Non-pigmented ciliary epithelial cell (primary cell): ENCODE data around the gene ARID1B.

Source experiments
- DNase-seq: peaks from one replicate; pipeline ENCODE4 v3.0.0-alpha.2; 2010; ENCODE audit warnings: low read depth

ARID1B gene

DNA sequence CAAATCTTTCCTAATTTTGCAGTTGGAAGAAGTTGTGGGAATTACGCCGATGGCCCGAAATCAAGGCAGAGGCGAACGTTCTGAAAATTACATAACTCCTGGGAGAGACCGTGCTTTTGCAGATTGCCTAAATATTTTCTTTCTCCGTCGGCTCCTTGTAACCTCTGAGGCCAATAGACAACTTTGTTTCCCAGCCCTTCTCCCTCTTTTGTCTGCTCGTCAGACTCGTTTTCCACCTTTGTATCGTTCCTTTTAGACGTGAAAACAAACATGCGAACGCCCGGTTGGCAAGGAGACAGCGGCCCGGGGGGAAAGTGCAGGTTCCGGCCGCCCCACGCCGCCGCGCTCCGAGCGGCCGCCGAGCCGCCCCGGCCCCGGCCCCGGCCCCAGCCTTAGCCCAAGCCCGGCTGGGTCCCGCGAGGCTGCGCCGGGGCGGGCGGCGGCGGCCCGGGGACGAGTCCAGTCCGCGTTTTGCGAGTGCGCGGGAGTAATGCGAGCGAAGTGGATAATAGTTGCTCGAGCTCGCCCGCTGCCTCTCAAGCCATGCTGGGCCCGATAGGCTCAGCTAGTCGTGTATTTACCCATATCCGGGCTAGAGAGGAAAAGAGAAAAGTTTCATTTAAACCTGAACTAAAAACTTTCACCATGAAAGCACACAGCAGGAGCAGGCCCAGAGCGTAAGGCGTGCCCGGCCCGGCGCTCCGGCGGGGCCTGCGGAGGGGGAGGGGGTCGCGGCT, at the start of gene ARID1B:
ARID1B (plus strand) TSS at position 539 of the 737 bp plus-strand sequence. CDS start 303 bp downstream, outside the sequence.
- DNase-seq: no peak

DNA sequence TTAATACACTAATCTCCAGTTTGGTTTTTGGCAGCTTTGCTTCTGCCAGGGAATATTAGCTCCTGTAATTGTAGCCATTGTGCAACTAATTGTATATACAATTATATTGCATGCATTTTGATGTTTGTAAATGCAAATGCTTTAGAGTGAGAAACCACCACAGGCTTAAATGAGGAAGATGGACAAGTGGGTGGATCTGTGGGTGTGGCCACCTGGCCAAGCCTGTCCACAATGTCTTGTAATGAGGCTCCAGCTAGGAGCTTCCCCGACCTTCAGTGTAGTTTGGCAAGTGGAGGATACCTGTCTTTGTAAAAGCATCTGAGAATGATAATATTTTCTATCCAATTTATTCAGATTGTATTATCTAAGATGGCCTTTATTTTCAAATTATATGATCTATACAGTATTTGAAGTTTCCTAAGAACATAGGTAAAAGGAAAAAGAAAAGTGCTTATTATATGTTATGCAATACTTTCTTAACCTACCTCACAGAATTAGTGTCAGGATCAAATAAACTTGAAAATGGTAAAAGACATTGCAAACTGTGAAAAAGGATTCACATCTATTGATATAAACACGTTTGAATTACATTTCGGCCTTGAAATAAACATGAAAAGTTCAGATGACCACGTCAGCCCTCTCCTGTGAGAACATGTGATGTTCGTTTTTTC, 49.3 kb upstream of the ARID1B start:
- no peak for DNase-seq

DNA sequence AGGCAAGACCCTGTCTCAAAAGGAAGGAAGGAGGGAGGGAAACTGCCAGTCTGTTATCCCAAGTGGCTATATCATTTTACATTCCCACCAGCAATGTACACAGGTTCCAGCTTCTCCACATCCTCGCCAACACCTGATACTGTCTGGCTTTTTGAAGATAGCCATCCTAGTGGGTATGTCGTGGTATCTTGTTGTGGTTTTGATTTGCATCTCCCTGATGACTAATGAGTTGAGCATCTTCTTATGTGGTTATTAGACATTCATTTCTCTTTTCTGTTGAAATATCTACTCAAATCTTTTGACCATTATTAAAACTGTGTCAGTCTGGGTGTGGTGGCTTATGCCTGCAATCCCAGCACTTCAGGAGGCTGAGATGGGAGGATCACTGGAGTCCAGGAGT, 47.9 kb upstream of the ARID1B start:
- peak; percentile 70 for DNase-seq

DNA sequence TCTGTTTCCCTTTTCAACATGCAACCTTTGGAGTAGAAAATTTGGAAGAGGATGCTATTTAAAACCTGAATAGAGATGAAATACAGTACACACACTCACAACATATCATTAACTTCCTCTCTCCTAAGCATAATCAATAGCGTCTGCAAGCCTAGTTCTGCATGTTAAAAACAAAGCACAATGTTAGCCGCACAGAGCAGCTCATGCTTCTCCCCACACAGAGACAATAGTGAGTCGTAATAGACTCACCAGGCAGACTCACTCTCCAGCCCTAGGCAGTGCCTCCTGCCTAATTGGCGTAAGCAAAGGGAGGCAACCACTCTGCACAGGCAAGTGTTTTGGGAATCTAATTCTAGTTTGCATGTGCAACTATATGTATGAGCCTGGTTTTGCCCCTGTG, 45.8 kb upstream of the ARID1B start:
- DNase-seq: no peak

DNA sequence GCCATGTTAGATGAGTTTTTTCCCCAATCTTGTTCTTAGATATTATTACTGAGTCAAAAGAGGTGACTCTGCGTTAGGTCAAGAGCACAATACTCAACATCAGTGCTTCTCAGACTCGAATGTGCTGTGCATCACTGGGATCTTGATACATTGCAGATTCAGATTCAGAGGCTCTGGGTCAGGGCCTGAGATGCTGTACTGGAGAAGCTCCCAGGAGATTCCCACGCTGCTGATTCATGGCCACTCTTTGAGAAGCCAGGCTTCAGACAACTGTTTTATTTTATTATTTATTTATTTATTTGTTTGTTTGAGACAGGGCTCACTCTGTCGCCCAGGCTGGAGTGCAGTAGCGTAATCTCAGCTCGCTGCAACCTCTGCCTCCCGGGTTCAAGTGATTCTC, 41.4 kb upstream of the ARID1B start:
- DNase-seq: no peak

DNA sequence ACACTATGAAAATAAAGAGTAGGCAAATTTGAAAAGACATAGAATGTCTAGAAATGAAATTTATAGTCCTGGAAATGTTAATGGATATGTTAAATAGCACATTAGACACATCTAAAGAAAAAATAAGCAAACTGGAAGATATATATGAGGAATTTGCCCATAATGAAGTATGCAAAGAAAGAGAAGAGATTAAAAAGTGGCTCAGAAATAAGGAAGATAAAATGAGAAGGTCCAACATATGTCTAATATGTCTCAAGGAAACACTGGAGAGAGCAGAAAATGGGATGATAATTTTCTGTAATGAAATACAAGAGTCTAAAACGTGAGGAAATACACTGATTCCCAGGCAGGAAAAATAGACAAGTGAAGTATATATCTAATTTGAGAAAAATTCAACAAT, 36.6 kb upstream of the ARID1B start:
- DNase-seq: no peak

DNA sequence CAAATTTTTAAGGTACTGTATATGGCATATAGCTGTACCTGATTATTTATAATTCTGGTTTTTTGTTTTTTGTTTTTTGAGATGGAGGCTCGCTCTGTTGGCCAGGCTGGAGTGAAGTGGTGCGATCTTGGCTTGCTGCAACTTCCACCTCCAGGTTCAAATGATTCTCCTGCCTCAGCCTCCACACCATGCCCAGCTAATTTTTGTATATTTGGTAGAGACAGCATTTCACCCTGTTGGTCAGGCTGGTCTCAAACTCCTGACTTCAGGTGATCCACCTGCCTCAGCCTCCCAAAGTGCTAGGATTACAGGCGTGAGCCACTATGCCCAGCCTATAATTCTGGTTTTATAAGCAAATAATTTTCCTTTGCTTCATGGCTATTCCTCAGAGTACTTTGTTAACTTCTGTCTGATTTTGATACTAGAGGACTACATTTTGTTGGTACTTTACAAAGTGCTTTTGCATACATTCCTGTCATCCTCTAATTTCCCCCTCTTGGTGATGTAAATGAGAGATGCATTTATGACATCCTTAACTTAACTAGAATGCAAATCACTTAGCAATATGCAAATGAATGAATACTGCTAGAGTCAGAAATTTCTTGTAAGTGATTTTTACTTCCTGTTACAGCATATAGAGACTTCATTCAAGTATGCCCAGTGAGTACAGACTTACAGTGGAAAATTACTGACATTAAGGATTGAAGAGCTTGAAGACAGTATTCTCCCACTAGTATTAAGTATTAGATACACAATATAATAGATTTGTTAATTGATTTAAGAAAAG, 35.7 kb upstream of the ARID1B start:
- DNase-seq: no peak

DNA sequence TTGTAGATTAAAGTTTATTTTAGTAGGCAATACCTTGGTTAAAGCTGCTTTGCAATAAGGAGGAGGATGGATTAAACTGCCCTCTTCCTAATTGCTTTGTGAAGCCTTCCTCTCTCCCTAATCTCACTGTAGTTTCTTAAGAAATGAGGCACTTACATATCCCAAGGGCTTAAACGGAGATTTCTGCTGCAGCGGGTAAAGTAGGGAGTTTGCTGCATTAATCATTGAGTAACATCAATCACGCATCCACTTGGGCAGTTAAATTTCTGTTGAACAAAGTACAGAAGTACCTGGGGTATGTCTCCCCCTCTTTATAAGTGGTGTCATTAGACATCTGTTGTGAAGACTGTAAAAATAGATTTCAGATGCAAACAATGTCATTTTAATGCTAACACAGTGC, 29.5 kb upstream of the ARID1B start:
- no peak for DNase-seq

DNA sequence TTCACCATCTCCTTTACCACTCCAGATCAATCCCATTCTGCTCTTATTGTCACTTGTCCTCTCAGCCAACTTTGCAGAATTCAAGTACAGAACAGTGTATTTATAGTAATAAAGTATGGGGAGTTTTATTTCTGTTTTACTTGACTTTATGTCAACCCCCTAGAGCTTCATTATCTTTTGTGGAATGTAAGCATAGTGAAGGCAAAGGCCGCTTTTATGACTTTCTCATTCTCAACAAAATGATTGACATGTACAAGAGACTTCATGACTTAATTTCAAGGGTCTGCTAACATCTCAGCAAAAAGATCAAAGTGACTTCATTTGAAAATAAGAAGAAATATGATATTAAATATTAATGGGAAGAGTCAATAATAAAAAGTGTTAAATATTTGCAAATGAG, 28.7 kb upstream of the ARID1B start:
- no peak for DNase-seq

DNA sequence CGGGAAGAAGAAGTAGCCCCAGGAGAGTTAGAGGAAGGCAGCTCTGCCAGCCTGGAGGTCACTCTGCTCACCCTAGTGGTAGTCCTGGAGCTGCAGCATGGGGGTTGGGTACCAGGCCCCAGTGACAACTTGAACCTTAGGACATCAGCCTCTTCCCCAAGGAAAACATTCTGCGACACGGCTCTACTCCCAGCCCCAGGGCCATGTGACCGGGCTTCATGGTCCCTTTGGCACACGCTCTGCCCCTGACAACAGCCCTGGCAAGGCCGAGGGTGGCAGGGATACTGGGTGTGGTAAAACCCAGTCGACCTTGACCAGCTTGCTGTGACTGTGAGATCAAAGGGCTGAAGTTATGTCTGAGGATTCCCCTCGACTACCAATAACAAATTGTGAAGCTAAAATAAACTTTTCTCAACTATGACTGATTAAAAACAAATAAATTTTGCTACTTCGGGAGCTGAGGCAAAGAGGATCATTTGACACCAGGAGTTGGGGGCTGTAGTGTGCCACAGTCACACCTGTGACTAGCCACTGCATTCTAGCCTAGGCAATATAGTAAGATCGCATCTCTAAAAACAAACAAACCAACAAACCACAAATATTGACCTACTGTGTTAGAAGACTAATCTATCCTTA, 24.4 kb upstream of the ARID1B start:
- DNase-seq: no peak

DNA sequence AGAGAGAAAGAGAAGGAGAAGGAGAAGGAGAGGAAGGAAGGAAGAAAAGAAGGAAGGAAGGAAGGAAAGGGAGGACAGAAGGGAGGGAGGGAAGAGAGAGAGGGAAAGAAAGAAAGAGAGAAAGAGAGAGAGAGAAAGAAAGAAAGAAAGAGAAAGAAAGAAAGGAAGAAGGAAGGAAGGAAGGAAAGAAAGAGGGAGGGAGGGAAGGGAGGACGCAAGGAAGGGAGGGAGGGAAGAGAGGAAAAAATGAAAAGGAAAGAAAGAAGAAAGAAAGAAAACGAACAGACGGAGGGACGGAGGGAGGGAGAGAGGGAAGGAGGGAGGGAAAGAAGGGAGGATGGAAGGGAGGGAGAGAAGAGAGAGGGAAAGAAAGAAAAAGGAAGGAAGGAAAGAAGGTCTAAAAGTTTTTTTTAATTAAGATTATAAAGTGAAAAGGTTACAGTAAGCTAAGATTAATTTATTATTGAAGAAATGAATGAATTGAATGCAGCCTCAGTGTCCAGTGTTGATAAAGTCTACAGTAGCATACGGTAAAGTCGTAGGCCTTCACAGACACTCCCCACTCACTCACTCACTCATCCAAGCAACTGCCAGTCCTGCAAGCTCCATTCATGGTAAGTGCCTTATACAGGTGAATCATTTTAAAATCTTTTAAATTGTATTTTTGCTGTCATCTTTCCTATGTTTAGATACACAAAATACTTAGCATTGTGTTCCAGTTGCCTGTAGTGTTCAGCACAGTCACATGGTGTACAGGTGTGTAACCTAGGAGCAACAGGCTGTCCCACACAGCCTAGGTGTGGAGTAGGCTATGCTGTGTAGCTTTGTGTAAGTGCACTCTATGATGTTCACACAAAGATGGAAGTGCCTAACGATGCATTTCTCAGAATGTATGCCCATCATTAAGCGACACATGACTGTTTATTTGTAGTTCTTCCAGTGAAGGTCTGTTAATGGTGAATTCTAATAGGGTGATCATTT, 20.3 kb upstream of the ARID1B start:
- DNase-seq: no peak

DNA sequence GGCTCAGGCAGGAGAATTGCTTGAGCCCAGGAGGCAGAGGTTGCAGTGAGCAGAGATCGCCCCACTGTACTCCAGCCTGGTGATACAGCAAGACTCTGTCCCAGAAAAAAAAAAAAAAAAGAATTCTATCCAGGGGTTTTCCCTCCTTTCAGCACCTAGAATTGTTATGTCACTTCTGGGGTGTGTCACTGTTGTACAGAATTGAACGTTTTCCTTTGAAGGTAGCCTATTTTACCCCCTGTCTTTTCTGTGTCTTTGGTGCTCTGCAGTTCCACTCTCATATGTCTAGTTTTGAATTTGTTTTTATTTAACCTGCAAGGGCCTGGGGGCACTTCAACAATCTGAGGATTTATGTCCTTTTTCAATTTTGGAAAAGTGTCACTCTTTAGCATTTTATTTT, 19.3 kb upstream of the ARID1B start:
- DNase-seq: no peak

DNA sequence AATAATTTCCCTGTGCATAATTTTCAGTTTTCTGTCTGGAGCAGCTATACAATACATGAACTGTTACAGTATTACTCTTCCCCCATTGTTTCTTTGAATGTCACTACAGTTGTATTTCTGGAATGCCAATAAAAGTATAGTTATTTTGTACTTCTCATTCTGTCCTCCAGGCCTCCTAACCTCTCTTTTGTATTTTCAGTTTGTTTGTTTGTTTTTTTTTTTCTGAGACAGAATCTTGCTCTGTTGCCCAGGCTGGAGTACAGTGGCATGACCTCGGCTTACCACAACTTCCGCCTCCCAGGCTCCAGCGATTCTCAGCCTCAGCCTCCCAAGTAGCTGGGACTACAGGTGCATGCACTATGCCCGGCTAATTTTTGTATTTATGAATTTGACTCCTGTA, 16.8 kb upstream of the ARID1B start:
- no peak for DNase-seq

DNA sequence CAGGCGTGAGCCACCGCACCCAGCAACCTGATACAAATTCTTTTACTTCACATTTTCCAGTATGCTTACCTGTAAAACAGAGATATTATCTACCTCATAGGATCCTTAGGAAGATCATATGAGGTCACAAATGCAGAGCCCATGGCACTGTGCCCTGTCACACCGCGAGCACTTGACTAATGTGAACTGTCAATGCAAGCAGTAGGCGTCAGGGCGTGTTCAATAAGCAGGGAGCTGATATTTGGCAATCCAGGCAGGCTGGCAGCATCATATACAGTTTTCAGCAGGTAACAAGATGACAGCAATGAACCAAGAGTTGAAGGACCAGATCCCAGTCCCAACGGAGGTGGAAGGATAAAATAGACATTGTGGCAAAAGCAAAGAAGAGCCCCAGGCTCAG, 14.6 kb upstream of the ARID1B start:
- no peak for DNase-seq

DNA sequence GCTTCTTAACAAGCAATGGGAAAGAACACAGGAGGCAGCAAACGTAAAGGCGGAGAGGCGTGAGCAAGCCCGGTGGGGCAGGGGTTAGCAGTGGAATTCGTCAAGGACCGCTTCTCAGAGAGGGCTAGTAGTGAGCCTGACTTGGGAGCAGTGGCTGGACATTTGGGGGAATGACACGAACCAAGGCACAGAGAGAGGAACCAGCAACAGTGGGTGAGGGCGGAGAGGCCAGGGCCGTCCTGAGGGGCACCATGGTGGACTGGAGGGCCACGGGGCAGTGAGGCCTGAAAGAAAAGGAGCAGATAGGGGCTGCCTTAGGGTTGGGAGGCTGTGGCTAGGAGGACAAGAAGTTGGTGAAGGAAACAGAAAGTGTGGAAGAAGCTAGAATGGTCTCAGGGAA, 12.1 kb upstream of the ARID1B start:
- no peak for DNase-seq

DNA sequence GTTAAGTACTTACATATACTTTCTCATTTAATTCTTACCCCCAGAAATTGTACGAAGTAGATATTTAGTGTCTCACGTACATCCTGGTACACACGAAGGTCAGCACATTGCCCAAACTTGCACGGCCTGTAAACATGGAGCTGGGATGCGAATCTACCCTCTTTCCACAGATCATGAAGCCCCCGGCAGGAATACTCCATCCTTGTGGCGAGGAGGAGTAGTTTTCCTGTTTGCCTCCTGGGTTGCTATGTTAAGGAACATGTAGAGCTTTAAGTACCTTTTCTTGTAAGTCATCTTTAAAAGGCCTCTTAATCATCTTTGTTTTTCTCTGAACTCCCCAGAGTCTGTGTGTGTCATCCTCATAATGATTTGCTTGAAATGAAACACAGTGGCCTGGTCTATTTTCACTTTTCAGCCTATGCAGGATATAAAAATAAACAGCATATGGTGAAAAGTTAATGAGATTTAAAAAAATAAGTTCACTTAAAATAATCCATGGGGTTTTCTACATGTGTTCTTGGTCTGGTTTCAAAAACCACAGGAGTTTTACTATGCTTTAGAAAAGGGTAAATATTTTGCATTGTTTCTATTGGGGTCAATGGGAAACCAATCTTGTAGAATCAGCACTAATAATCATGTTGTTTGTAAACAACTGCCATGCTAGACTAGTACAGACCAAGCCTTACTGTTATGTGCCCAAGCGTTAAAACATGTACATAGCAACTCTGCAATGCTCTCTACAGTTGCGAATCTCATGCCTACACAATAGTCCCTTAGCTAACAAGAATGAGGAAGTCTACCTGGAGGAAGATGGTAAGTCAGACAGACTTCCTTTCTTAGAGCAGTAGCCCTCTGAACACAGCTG, 9.3 kb upstream of the ARID1B start:
- no peak for DNase-seq

DNA sequence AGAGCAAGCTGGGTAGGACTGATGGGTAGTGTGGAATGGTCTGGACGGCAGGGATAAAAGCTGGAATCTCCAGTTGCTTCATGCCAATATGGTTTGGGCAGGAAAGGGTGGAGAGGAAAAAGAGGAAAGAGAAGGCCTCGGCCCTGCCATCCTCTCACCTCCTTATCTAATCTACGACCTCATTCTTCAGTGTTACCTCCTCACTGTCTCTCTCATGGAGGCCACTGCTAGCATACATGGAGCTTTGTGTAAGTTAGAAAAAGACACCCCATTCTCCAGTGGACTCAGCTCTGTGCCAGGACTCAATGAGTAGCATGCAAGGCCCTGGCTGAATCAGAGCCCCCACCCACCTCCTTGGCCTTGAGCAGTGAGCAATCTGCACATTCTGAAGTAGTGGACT, 6.1 kb upstream of the ARID1B start:
- DNase-seq: no peak

DNA sequence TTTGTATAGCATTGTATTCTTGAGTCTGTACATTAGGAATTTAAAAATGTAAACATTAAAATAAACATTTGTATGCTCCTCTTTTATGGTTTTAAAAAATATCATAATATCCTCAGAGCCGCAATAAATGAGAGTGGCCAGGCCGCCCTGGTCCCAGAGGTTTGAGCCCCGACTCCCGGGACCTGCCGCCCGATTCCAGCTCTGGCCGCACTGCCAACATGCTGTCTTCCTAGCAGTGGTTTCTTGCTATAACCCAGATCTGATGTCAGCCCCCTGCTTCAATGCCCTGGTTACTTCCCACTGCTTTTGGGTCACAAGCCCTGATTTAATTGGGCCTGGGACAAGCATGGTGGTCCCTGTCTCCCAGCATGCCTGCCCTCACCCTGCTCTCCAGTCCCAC, 5.4 kb upstream of the ARID1B start:
- no peak for DNase-seq

DNA sequence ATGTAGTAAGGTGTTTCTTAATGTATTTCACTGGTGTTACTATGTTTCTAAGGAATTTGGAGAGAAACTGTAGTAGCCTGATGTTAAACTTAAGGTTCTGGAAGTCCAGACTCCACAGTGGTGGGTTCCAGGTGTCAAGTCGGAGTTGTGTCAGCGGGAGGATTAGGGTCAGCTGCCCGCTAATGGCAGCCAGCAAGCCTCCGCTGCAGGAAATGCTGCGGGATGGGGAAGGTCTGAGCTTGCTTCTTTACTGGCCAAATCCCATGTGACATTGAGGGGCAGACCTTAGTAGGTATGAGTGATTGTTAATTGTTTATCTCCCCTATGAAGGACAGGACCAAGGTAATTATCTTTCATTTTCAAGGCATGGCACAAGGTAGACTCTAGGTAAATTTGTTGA, 3.7 kb upstream of the ARID1B start:
- DNase-seq: no peak
